Epithelial cell of proximal tubule (primary cell): ENCODE results near the gene RAB8B. TPM values are rescaled to one million over a fixed set of nuclear protein-coding genes. Genes with fewer than 3 reads are reported as not detected.

ENCODE experiments used
- DNase-seq: peaks from one replicate; pipeline ENCODE4 v3.0.0-alpha.2; 2011; ENCODE audit warnings: low read depth
- H3K4me3 ChIP-seq: 2 replicates; pipeline ENCODE4 v1.5.1; 2011; ENCODE audit warnings: low read depth, mild to moderate bottlenecking, low read length
- CTCF ChIP-seq: conservative IDR thresholded peaks from 2 replicates; pipeline ENCODE4 v1.5.1; 2012; ENCODE audit warnings: low read depth, mild to moderate bottlenecking, low read length
- total RNA-seq: library from RNA; depleted of rRNA; stranded (reverse); fragments of >200 nt; gene quantifications from 2 replicates; pipeline ENCODE4 v1.2.3, GENCODE V29; 2015

Gene RAB8B
- total RNA-seq, 1 donor from 2014 or later = 20.9 TPM

GRCh38 chr15:63258658-63259057 is 69.3 kb downstream of the RAB8B start:
- no peak for TF ChIP-seq CTCF
- DNase-seq = no peak
- no peak overlapping the region for H3K4me3 ChIP-seq

GRCh38 chr15:63260791-63261190 is 71.4 kb downstream of the RAB8B start:
- TF ChIP-seq CTCF = no peak
- H3K4me3 ChIP-seq = no peak overlapping the region
- no peak for DNase-seq

GRCh38 chr15:63261311-63261710 is 71.9 kb downstream of the RAB8B start:
- H3K4me3 ChIP-seq = no peak overlapping the region
- no peak for DNase-seq
- no peak for TF ChIP-seq CTCF

- TF ChIP-seq CTCF = no peak
- H3K4me3 ChIP-seq = no peak overlapping the region
- no peak for DNase-seq
Measured at GRCh38 chr15:63263519-63263918, 74.1 kb downstream of the RAB8B start.

GRCh38 chr15:63264688-63265293 is 75.4 kb downstream of the RAB8B start:
- no peak for TF ChIP-seq CTCF
- DNase-seq = no peak
- H3K4me3 ChIP-seq = no peak overlapping the region

GRCh38 chr15:63274427-63274826 is 85.0 kb downstream of the RAB8B start:
- no peak overlapping the region for H3K4me3 ChIP-seq
- TF ChIP-seq CTCF = no peak
- no peak for DNase-seq

- no peak for TF ChIP-seq CTCF
- no peak for DNase-seq
- H3K4me3 ChIP-seq = peak overlapping the region; percentile 67
Measured at GRCh38 chr15:63276342-63277037, 87.1 kb downstream of the RAB8B start.
